HG03565 (cell line): Measurements from ENCODE around the gene LY86.

Experiments used
- ATAC-seq: cut with Tn5 transposase; IDR thresholded peaks from one replicate; pipeline ENCODE4 v1.9.1; 2021; ENCODE audit warnings: mild to moderate bottlenecking, moderate library complexity; ENCODE audit not compliant: unreplicated experiment

Gene LY86

DNA sequence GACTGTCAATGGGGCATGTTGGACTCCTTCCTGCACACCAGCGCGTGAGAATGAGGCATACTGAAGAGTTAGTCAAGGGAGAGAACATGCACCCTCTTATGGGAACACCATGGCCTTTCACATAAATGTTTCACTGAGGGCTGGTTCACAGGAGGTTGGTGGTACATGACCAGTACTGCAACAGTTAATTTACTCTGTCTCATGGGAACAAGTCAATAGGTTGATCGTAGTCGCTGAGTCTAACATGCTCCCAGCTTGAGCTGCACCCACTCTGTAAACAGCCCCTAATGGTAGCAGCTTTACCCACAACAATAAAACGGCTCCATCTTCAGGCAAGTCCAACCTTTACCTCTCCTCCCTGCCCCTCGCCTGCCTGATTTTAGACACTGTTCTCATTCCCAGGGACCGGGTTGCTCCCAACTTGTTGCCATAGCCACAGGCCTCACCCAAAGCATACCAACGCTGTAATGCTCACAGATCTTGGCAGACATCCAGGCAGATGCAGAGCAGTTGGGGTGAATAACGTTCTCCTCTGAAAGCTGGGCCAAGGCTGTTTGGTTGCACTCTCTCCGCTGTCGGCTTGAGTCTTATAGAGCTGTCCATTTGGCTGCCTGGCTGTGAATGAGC is 111.3 kb downstream of the LY86 start:
- no peak for ATAC-seq

- ATAC-seq: no peak
Observed at GRCh38 chr6:6700407-6701270, 112.1 kb downstream of the LY86 start.

DNA sequence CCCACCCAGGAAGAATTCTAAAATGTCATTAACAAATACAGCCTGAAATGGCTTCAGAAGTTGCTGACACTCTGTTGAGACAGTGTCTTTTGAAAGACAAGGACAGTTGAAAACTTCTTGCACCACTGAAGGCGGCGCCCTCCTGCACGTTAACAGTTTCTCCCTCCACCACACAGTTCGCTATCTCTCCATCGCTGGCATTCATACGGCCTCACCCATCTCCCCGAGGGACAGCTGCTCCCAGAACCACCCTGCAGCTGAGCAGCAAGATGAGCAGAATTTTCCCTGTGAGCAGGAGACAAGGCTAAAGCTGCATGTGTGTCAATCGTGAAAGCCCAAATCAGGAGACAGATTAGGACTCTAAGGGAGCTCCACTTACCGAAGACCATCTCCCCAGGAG is 113.3 kb downstream of the LY86 start:
- ATAC-seq: no peak

DNA sequence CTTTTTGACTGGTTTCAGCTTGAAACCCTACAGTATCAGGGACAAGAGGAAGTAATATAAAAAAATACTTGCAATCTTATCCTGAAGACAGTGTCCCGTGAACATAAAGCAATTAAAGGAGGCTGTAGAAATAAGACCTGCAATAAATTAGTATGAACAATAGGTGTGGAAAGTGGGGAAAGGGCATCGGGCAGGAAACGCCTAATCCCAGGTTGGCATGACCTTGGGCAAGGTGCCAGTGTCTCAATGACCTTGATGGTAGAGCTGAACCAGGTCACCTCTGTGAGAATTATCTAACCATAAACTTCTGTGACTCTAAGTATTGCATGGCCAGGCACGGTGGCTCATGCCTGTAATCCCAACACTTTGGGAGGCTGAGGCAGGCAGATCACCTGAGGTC is 115.2 kb downstream of the LY86 start:
- no peak for ATAC-seq
